Small intestine (tissue), 7 donors: ENCODE measurements around the gene AGAP5. TPM values are rescaled to one million over a fixed set of nuclear protein-coding genes. Genes with fewer than 3 reads are reported as not detected.
A peak's percentile ranks its signal among the peaks of the same experiment; 100 is the strongest.
"Not testable (repeated sequence)": the region's sequence is repeated elsewhere in the genome, so short reads cannot be mapped to it uniquely, and the experiment has no call there.

ENCODE experiments used
- DNase-seq, 2 donors: peaks; one replicate each; pipeline versions ENCODE4 v3.0.0 to v3.0.0-alpha.2; 2013
- FAIRE-seq: peaks from 2 replicates; lab custom pipeline; 2012; peaks lifted over from hg19 to GRCh38; lab: Jason Lieb, UNC
- H3K27ac ChIP-seq, 3 donors: one replicate each; pipeline ENCODE4 v1.5.1; 2013; ENCODE audit warnings: low read length in 2 of 3, mild to moderate bottlenecking in 2 of 3, control low read depth in 1 of 3, inconsistent platforms in 1 of 3, low read depth in 1 of 3, moderate library complexity in 1 of 3
- H3K27me3 ChIP-seq, 3 donors: one replicate each; pipeline ENCODE4 v1.6.1; 2013; ENCODE audit warnings: low read length in 3 of 3, inconsistent platforms in 1 of 3; ENCODE audit not compliant: control insufficient read depth in 3 of 3, insufficient read depth in 3 of 3
- H3K36me3 ChIP-seq, 3 donors: one replicate each; pipeline ENCODE4 v1.6.1; 2013; ENCODE audit warnings: low read length in 3 of 3, inconsistent platforms in 1 of 3, low read depth in 1 of 3, mild to moderate bottlenecking in 1 of 3, moderate library complexity in 1 of 3; ENCODE audit not compliant: control insufficient read depth in 3 of 3, insufficient read depth in 2 of 3
- H3K4me1 ChIP-seq, 3 donors: one replicate each; pipeline ENCODE4 v1.6.1; 2013; ENCODE audit warnings: low read length in 2 of 3, inconsistent platforms in 1 of 3, low read depth in 1 of 3, mild to moderate bottlenecking in 1 of 3, moderate library complexity in 1 of 3; ENCODE audit not compliant: control insufficient read depth in 3 of 3, insufficient read depth in 2 of 3
- H3K4me3 ChIP-seq, 3 donors: one replicate each; pipeline ENCODE4 v1.5.1; 2013; ENCODE audit warnings: low read length in 3 of 3, control low read depth in 1 of 3, inconsistent platforms in 1 of 3, low read depth in 1 of 3, mild to moderate bottlenecking in 1 of 3, moderate library complexity in 1 of 3
- H3K9me3 ChIP-seq, 2 donors: one replicate each; pipeline ENCODE4 v1.6.1; 2013; ENCODE audit warnings: low read depth in 1 of 2, low read length in 1 of 2; ENCODE audit not compliant: control insufficient read depth in 2 of 2, insufficient read depth in 1 of 2
- WGBS, 3 donors: extraction: QIAGEN DNeasy Blood & Tissue Kit; methylation state at CpG; one replicate each; pipeline ENCODE4 v1.1.7; 2013; 5-methylcytosine and 5-hydroxymethylcytosine counted together
- polyA plus RNA-seq, 4 donors: library from polyadenylated mRNA; stranded (reverse) in 3 of 4; unstranded in 1 of 4; fragments of 200-250 nt in 3 of 4; fragments of 120-200 nt in 1 of 4; gene quantifications; one replicate each; pipeline versions ENCODE4 v1.2.1 to v1.2.3, GENCODE V29; 2013
- donor health status: healthy with polysubstance abuse.
- donor health status: control.
- donor health status: control.
- donor health status: Bipolar disorder and iron deficiency.
- donor health status: healthy.

Gene AGAP5
- polyA plus RNA-seq, 4 donors = 4.3 to 15.8 (median 10.3) TPM

DNA sequence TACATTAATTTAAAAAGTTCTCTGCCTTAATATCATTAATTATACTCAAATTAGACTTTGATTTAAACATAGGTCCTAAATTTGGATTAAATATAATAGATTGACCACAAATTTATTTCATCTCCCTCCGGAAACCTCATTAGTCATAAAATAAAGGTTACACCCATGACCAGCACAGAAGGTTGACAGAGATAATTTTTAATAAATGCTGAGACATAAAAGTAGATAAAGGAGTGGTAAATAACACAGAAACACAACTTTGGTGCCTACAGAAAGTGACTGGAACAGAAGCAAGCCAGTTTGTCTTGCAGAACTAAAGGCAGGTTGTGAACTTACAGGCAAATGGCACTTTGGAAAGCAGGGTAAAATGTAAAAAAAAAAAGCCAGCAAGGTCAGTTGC lies 10.3 kb downstream of the AGAP5 start:
- not testable (repeated sequence) for DNase-seq, H3K36me3 ChIP-seq, FAIRE-seq, H3K9me3 ChIP-seq, H3K27ac ChIP-seq, H3K4me1 ChIP-seq, H3K27me3 ChIP-seq, H3K4me3 ChIP-seq
- 69 to 88% (median 77%) methylated on average over 1 of the region's 1 CpG for WGBS, 3 donors

DNA sequence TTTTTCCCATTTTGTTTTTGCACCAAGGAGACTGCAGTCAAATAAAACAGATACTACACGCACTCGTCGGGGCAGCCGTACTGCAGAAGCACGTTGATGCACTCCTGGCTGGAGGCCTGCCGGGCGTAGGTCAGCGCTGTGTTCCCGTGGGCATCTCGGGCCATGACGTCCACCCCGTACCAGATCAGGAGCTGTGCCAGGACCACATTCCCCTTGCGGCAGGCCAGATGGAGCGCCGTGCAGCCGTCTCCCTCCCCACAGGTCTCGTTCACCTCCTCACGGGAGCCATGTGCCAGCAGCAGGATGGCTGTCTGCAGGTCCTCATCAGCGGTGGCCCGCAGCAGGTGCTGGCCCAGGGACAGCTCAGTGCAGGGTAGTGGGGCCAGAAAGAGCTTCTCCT lies 23.4 kb downstream of the AGAP5 start:
- H3K36me3 ChIP-seq, H3K27me3 ChIP-seq, H3K9me3 ChIP-seq, H3K27ac ChIP-seq, DNase-seq, FAIRE-seq, H3K4me3 ChIP-seq, H3K4me1 ChIP-seq: not testable (repeated sequence)
- 92 to 93% (median 93%) methylated on average over 7 to 15 of the region's 20 CpGs for WGBS, 3 donors

DNA sequence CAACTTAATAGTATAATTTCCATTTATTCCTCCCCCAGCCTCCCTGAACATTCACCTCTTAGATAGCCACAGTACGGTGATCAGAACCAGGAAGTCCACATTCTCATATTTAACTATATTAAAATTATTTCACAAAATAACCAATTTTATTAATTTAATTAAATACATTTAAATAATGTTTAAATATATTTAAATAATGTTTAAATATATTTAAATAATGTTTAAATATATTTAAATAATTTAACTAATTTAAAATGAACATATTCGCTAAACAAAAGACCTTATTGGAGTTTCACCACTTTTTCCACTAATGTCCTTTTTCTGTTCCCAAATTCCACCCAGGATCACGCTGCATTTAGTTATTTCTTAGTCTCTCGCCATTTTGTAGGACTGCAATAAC lies 29.5 kb downstream of the AGAP5 start:
- H3K27ac ChIP-seq, H3K4me3 ChIP-seq, H3K4me1 ChIP-seq, H3K36me3 ChIP-seq, DNase-seq, H3K27me3 ChIP-seq, H3K9me3 ChIP-seq, FAIRE-seq: not testable (repeated sequence)
- WGBS, 3 donors = 92 to 100% (median 100%) methylated on average over 2 to 3 of the region's 4 CpGs

DNA sequence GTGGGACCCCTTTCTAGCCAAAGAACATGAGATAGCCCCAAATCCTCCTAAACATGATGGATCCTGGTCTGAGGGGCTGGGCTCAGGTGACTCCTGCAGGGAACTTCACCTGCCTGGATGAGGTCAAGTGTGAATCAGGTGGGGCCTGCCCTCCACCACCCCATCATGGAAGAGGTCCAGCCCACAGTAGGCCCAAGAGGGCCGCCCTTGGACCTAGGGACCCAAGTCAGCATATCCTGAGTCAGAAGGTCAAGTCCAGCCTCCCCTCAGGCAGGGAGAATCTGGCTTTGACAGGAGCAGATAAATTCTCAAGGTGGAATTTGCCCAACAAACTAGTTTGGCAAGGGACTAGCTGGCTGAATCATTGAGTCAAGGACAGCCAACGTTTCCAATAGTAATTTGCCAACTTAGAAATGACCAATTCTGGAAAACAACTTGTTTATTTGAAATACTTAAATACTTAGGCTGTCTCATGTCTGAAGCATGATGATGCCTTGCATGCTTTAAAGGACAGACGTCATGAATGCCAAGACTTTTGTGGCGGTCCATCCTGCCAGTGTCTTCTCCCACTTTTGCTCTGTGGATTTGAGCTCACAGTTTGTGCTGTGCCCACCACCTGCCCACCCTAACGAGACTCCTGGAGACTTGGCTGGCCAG lies 31.6 kb downstream of the AGAP5 start:
- not testable (repeated sequence) for H3K36me3 ChIP-seq, H3K27me3 ChIP-seq, H3K4me1 ChIP-seq, FAIRE-seq, H3K9me3 ChIP-seq, H3K27ac ChIP-seq, H3K4me3 ChIP-seq, DNase-seq
- WGBS, 3 donors = 59 to 67% (median 62%) methylated on average over 4 of the region's 5 CpGs

- H3K9me3 ChIP-seq, H3K36me3 ChIP-seq, H3K4me1 ChIP-seq, H3K27me3 ChIP-seq, FAIRE-seq, H3K27ac ChIP-seq, H3K4me3 ChIP-seq, DNase-seq: not testable (repeated sequence)
- 81 to 100% (median 92%) methylated on average over 2 to 3 of the region's 3 CpGs for WGBS, 3 donors
Measured at GRCh38 chr10:73665581-73665980, 32.3 kb downstream of the AGAP5 start.

- WGBS, 3 donors = 79 to 80% (median 79%) methylated on average over 12 to 13 of the region's 13 CpGs
- H3K4me1 ChIP-seq, H3K27me3 ChIP-seq, H3K9me3 ChIP-seq, H3K36me3 ChIP-seq, FAIRE-seq, H3K4me3 ChIP-seq, H3K27ac ChIP-seq: not testable (repeated sequence)
- DNase-seq = peak in 1 of 2 donors; percentile 27
Measured at GRCh38 chr10:73664156-73665040, 33.5 kb downstream of the AGAP5 start.

- WGBS, 3 donors = 80 to 81% (median 80%) methylated on average over 10 of the region's 10 CpGs
- DNase-seq, H3K27ac ChIP-seq, H3K4me3 ChIP-seq, H3K4me1 ChIP-seq, H3K36me3 ChIP-seq, FAIRE-seq, H3K9me3 ChIP-seq, H3K27me3 ChIP-seq: not testable (repeated sequence)
Measured at GRCh38 chr10:73663621-73664020, 34.3 kb downstream of the AGAP5 start.

GRCh38 chr10:73662705-73663104 lies 35.2 kb downstream of the AGAP5 start:
- DNase-seq = not testable (repeated sequence)
- WGBS, 3 donors = 82 to 94% (median 84%) methylated on average over 7 of the region's 7 CpGs

More at GRCh38 chr10:73662705-73663104, 35.2 kb downstream of the AGAP5 start:
- not testable (repeated sequence) for H3K27me3 ChIP-seq, H3K9me3 ChIP-seq, H3K36me3 ChIP-seq, FAIRE-seq, H3K4me3 ChIP-seq, H3K27ac ChIP-seq, H3K4me1 ChIP-seq
